HG02798 (cell line): Measurements from ENCODE around the gene BAD.
A peak's percentile ranks its signal among the peaks of the same experiment; 100 is the strongest.

ENCODE experiments used
- ATAC-seq: cut with Tn5 transposase; IDR thresholded peaks from one replicate; pipeline ENCODE4 v1.9.1; 2021; ENCODE audit warnings: mild to moderate bottlenecking; ENCODE audit not compliant: unreplicated experiment, poor library complexity

The BAD gene

GRCh38 chr11:64261556-64262080, 22.8 kb downstream of the BAD start:
- no peak for ATAC-seq

GRCh38 chr11:64260147-64260708, 24.2 kb downstream of the BAD start:
- ATAC-seq, result no peak

- ATAC-seq, result no peak
Measured at GRCh38 chr11:64259533-64260067, 24.9 kb downstream of the BAD start.

GRCh38 chr11:64258946-64259532, 25.4 kb downstream of the BAD start:
- no peak for ATAC-seq

GRCh38 chr11:64258356-64258755, 26.1 kb downstream of the BAD start:
- no peak for ATAC-seq

- no peak for ATAC-seq
Measured at GRCh38 chr11:64256300-64256699, 28.2 kb downstream of the BAD start.

GRCh38 chr11:64255135-64256128, 29.0 kb downstream of the BAD start:
- ATAC-seq, result no peak

- no peak for ATAC-seq
Measured at GRCh38 chr11:64254326-64254725, 30.1 kb downstream of the BAD start.

GRCh38 chr11:64253481-64253880, 31.0 kb downstream of the BAD start:
- no peak for ATAC-seq

GRCh38 chr11:64253043-64253442, 31.4 kb downstream of the BAD start:
- ATAC-seq, result no peak

GRCh38 chr11:64252003-64252872, 32.2 kb downstream of the BAD start:
- ATAC-seq, result no peak

- ATAC-seq, result no peak
Measured at GRCh38 chr11:64251753-64252002, 32.8 kb downstream of the BAD start.

- peak; percentile 46 for ATAC-seq
Measured at GRCh38 chr11:64251016-64251752, 33.3 kb downstream of the BAD start, which contains the start of gene PLCB3. TSS of gene PLCB3 (plus strand) at chr11:64251530. CDS start at chr11:64251650, 120 bp downstream.

- no peak for ATAC-seq
Measured at GRCh38 chr11:64250415-64251015, 34.0 kb downstream of the BAD start.

GRCh38 chr11:64249563-64250414, 34.7 kb downstream of the BAD start:
- no peak for ATAC-seq

- no peak for ATAC-seq
Measured at GRCh38 chr11:64249038-64249437, 35.4 kb downstream of the BAD start.

GRCh38 chr11:64248578-64248977, 35.9 kb downstream of the BAD start:
- no peak for ATAC-seq
